Thymus (tissue), 14 donors: ENCODE measurements around the gene GAPVD1. TPM values are rescaled to one million over a fixed set of nuclear protein-coding genes. Genes with fewer than 3 reads are reported as not detected.
"Not testable (repeated sequence)": the region's sequence is repeated elsewhere in the genome, so short reads cannot be mapped to it uniquely, and the experiment has no call there.

ENCODE experiments used
- DNase-seq, 9 donors: peaks; one replicate each; pipeline ENCODE4 v3.0.0-alpha.2; 2013; ENCODE audit warnings: low spot score in 9 of 9, low read depth in 6 of 9, missing footprints in 1 of 9
- H3K27ac ChIP-seq, 2 donors: one replicate each; pipeline ENCODE4 v1.5.1; 2013; ENCODE audit warnings: control low read depth in 1 of 2, low read depth in 1 of 2, low read length in 1 of 2, mild to moderate bottlenecking in 1 of 2, moderate library complexity in 1 of 2
- H3K27me3 ChIP-seq, 2 donors: one replicate each; pipeline ENCODE4 v1.5.1; 2013; ENCODE audit warnings: low read length in 1 of 2; ENCODE audit not compliant: control insufficient read depth in 2 of 2, insufficient read depth in 1 of 2
- H3K36me3 ChIP-seq, 2 donors: one replicate each; pipeline ENCODE4 v1.5.1; 2013; ENCODE audit warnings: low read length in 1 of 2, mild to moderate bottlenecking in 1 of 2, moderate library complexity in 1 of 2; ENCODE audit not compliant: control insufficient read depth in 2 of 2, insufficient read depth in 2 of 2
- H3K4me1 ChIP-seq, 2 donors: one replicate each; pipeline ENCODE4 v1.5.1; 2013; ENCODE audit warnings: low read length in 2 of 2; ENCODE audit not compliant: control insufficient read depth in 2 of 2, insufficient read depth in 2 of 2
- H3K4me3 ChIP-seq, 2 donors: one replicate each; pipeline ENCODE4 v1.5.1; 2013; ENCODE audit warnings: low read length in 2 of 2, control low read depth in 1 of 2, mild to moderate bottlenecking in 1 of 2
- H3K9me3 ChIP-seq, 2 donors: one replicate each; pipeline ENCODE4 v1.5.1; 2013; ENCODE audit warnings: low read length in 1 of 2, mild to moderate bottlenecking in 1 of 2; ENCODE audit not compliant: control insufficient read depth in 2 of 2, insufficient read depth in 1 of 2
- WGBS: extraction: QIAGEN DNeasy Blood & Tissue Kit; methylation state at CpG from one replicate; pipeline ENCODE4 v1.1.7; 2013; 5-methylcytosine and 5-hydroxymethylcytosine counted together
- long read RNA-seq, 10 donors: transcript quantifications; one replicate each; lab custom pipeline, GENCODE V29; 2026
- polyA plus RNA-seq: library from polyadenylated mRNA; stranded (reverse); fragments of 200-250 nt; gene quantifications from one replicate; pipeline ENCODE4 v1.2.3, GENCODE V29; 2013
- total RNA-seq: library from RNA; stranded (reverse); fragments of 120-200 nt; gene quantifications from one replicate; pipeline ENCODE4 v1.2.4, GENCODE V29; 2013
- donor health status: healthy.

Gene GAPVD1
- total RNA-seq (23.0 TPM), polyA plus RNA-seq (12.9 TPM)
- long read RNA-seq, donor 1: 0 reads
- long read RNA-seq, donor 2: 0 reads
- long read RNA-seq, donor 3: 0 reads
- long read RNA-seq, donor 4: 0 reads
- long read RNA-seq, donor 5: 0 reads
- long read RNA-seq, donor 6, full-length matches to known transcripts: 1 of 7 reads
- long read RNA-seq, donor 6, partial matches to known transcripts: 6 of 7 reads
- long read RNA-seq, donor 6, other reads (novel, unspliced or antisense): 0 of 7 reads
- long read RNA-seq, donor 7: 0 reads
- long read RNA-seq, donor 8, partial matches to known transcripts: 5 of 6 reads
- long read RNA-seq, donor 8, other reads (novel, unspliced or antisense): 0 of 6 reads
- long read RNA-seq, donor 9: 0 reads
- long read RNA-seq, donor 10: 0 reads

GRCh38 chr9:125261501-125262293 is at the start of gene GAPVD1:
Gene GAPVD1 (plus strand): TSS chr9:125261826. CDS start chr9:125298922, 37,096 bp downstream.
- Histone ChIP-seq H3K9me3 (no peaks in the 10 kb centered on the region), H3K4me1 (peaks cover 4 to 17% of the 10 kb centered on the region in 2 donors), H3K4me3 (peak within 1 kb of the TSS; percentile 80 to 95), H3K36me3 (peaks cover 0 to 1% of the 10 kb centered on the region in 2 donors), H3K27me3 (no peaks in the 10 kb centered on the region), H3K27ac (peak within 1 kb of the TSS; percentile 50 to 67)
- WGBS: under 1% methylated on average over 72 of the region's 72 CpGs
- peak; percentile 70 to 94 (median 87) for DNase-seq

- H3K36me3 ChIP-seq: peaks cover 13 to 15% of the 10 kb centered on the region in 2 donors
- no peaks in the 10 kb centered on the region for H3K27me3 ChIP-seq
- WGBS: 97% methylated on average over 5 of the region's 5 CpGs
- DNase-seq: no peak
- no peaks in the 10 kb centered on the region for H3K9me3 ChIP-seq
- H3K4me3 ChIP-seq: no peak overlapping the region
- H3K4me1 ChIP-seq: no peaks in the 10 kb centered on the region
- no peak overlapping the region for H3K27ac ChIP-seq
Observed at GRCh38 chr9:125214186-125214585, 47.4 kb upstream of the GAPVD1 start.

- WGBS: 99% methylated on average over 3 of the region's 3 CpGs
- Histone ChIP-seq H3K27me3 (no peaks in the 10 kb centered on the region), H3K4me3 (no peak overlapping the region), H3K4me1 (no peaks in the 10 kb centered on the region), H3K36me3 (peaks cover 4 to 10% of the 10 kb centered on the region in 2 donors), H3K9me3 (no peaks in the 10 kb centered on the region), H3K27ac (no peak overlapping the region)
- DNase-seq: no peak
Observed at GRCh38 chr9:125218621-125219020, 43.0 kb upstream of the GAPVD1 start.

GRCh38 chr9:125224858-125225257 is 36.8 kb upstream of the GAPVD1 start:
- not testable (repeated sequence) for DNase-seq, H3K27me3 ChIP-seq, H3K9me3 ChIP-seq, H3K4me3 ChIP-seq, H3K27ac ChIP-seq, H3K4me1 ChIP-seq
- H3K36me3 ChIP-seq: peaks cover 9 to 20% of the 10 kb centered on the region in 2 donors

- Histone ChIP-seq H3K4me1 (no peaks in the 10 kb centered on the region), H3K36me3 (peaks cover 23% of the 10 kb centered on the region in 2 donors), H3K27me3 (no peaks in the 10 kb centered on the region), H3K9me3 (no peaks in the 10 kb centered on the region), H3K27ac (no peak overlapping the region), H3K4me3 (no peak overlapping the region)
- DNase-seq: no peak
- WGBS: 97% methylated on average over 6 of the region's 6 CpGs
Observed at GRCh38 chr9:125227761-125228160, 33.9 kb upstream of the GAPVD1 start.

- no peaks in the 10 kb centered on the region for H3K9me3 ChIP-seq
- H3K27ac ChIP-seq: no peak overlapping the region
- WGBS: 91% methylated on average over 3 of the region's 3 CpGs
- H3K36me3 ChIP-seq: peaks cover 38 to 65% of the 10 kb centered on the region in 2 donors
- peaks cover 2 to 12% of the 10 kb centered on the region in 2 donors for H3K4me1 ChIP-seq
- no peak for DNase-seq
- H3K27me3 ChIP-seq: no peaks in the 10 kb centered on the region
- no peak overlapping the region for H3K4me3 ChIP-seq
Observed at GRCh38 chr9:125233678-125234077, 27.9 kb upstream of the GAPVD1 start.

GRCh38 chr9:125234099-125234498 is 27.5 kb upstream of the GAPVD1 start:
- not testable (repeated sequence) for H3K27ac ChIP-seq, H3K9me3 ChIP-seq, H3K27me3 ChIP-seq, H3K4me3 ChIP-seq, DNase-seq
- Histone ChIP-seq H3K4me1 (peaks cover 2 to 16% of the 10 kb centered on the region in 2 donors), H3K36me3 (peaks cover 42 to 69% of the 10 kb centered on the region in 2 donors)
- 96% methylated on average over 8 of the region's 8 CpGs for WGBS

GRCh38 chr9:125235804-125236519 is 25.7 kb upstream of the GAPVD1 start:
- Histone ChIP-seq H3K4me3 (no peak overlapping the region), H3K36me3 (peaks cover 41 to 68% of the 10 kb centered on the region in 2 donors), H3K27ac (no peak overlapping the region), H3K9me3 (no peaks in the 10 kb centered on the region), H3K27me3 (no peaks in the 10 kb centered on the region), H3K4me1 (peaks cover 2 to 22% of the 10 kb centered on the region in 2 donors)
- 91% methylated on average over 5 of the region's 5 CpGs for WGBS
- DNase-seq: no peak
